GM04503 (cell line): Measurements from ENCODE around the gene TEKT2.
A peak's percentile ranks its signal among the peaks of the same experiment; 100 is the strongest.

Experiments used
- DNase-seq: peaks from one replicate; pipeline ENCODE4 v3.0.0-alpha.2; 2012; ENCODE audit warnings: low read depth

The TEKT2 gene

DNA sequence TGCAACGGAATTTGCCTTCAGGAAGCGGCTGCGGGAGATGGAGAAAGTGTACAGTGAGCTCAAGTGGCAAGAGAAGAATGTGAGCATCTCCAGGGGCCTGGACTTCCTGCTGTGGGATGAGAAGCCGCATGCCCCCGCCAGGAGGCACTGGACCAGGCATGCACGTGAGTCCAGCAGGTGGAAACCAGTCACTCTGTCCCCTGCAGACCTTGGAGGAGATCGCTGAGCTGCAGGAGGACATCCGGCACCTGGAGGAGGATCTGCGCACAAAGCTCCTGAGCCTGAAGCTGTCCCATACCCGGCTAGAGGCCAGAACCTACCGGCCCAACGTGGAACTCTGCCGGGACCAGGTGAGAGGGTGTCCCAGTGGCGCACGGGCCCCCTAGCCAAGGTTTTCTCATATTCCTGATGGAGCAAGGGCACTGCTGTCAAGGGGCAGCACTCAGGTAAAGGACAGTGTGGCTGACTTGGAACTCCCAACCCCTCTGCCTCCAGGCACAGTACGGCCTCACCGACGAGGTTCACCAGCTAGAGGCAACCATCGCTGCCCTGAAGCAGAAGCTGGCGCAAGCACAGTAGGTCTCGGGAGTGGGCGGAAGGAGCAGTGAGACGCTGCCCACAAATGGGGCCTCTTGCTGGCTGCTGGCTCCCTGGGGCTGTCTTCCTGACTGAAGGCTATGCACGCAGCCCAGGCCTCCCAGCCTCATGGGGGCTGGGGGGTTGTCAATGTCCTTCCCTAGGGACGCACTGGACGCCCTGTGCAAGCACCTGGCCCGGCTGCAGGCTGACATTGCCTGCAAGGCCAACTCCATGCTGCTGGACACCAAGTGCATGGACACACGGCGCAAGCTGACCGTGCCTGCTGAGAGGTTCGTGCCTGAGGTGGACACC is 3.6 kb downstream of the TEKT2 start:
- DNase-seq = no peak

DNA sequence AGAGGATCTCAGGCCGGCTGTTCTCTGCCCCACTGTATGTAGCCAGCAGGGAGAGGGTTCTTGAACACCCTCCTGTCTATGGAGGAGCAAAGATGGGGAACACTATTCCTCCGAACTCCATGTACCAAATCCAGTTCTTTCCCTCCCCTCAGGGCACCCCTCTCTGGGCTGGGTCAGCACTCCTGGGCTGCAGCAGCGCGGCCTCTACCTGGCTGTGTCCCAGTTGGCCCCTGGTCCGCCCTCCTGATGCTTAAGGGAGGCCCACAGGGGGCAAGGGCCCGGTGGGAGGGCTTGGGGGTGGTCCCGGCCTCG is 4.3 kb downstream of the TEKT2 start:
- no peak for DNase-seq

DNA sequence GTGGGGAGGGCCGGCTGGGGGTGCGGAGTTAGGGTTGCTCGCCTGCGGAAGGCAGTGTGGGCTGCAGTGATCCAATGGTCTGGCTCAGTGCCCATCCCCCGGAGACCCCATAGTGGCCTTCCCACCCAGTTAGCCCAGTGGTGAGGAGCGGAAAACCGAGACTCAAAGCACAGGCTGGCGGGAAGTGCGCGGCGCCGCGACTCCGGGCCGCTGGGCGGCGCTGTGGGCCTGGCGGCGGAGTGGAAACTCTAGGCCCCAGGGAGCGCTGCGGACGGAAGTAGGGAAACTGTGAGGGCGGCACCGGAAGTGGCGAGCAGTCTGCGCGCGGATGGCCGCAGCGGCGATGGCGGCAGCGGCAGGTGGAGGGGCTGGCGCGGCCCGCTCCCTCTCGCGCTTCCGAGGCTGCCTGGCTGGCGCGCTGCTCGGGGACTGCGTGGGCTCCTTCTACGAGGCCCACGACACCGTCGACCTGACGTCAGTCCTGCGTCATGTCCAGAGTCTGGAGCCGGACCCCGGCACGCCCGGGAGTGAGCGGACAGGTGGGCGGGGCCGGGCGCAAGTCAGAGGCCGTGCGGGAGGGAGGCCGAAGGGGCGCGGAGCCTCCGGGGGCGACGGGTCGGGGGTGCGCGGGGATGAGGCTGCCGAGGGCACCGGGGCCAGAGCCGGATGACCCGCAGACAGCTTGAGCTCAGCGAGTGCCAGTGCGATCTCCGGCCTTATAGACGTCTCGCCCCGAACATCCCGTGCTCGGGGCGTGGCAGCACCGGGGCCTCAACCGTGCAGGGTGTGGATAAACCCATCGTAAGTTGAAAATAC is 4.9 kb downstream of the TEKT2 start, which contains the start of gene ADPRS:
Gene ADPRS, plus strand, starts transcription at position 316 of the 816 bp plus-strand sequence. Its CDS starts 13 bp downstream, at position 329.
- peak; percentile 33 for DNase-seq

DNA sequence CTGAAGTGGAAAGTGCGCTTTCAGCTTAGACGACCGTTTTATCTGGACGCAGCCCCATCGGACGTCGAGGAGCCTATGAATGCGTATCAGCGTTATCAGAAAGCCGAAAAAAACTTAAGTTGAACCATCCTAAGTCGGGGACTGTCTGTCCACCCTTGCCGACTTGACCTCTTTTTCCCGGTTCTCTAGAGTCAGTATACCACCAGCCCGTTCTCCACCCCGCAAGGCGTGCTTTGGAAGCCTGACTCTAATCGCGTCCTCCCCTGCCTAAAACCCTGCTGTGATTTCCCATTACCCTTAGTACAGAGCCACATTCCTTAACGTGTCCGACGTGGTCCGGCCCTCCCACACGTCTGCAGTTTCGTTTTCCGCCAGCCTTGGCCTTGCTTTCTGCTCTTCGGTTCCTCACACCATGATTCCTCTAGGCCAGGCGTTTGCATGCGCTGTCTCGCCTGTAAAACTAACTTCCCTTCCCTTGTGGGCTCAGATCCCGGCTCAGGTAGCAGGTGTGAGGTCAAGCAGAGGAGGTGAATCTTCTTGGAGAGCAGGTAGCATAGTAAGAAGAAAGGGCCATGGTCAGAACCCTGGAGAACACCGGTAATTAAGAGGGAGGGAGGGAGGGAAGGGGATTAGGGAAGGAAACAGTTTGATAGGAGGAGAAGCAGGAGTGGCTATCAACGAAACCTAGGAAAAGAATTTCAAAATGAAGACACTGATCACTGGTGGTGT is 5.7 kb downstream of the TEKT2 start:
- DNase-seq = no peak

DNA sequence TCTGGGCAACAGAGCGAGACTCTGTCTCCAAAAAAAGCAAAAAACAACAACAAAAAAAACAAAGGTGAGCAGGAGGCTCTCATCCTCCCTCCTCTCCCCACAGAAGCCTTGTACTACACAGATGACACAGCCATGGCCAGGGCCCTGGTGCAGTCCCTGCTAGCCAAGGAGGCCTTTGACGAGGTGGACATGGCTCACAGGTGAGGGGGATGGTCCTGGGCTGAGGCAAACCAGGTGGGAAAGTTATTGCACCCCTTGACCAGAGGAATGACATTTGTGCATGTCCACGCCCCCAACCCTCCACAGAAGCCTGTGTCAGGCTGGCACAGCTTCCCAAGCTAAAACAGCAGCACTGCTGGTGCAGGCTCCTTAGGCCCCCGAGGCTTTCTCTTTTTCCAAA is 7.2 kb downstream of the TEKT2 start:
- DNase-seq = no peak

DNA sequence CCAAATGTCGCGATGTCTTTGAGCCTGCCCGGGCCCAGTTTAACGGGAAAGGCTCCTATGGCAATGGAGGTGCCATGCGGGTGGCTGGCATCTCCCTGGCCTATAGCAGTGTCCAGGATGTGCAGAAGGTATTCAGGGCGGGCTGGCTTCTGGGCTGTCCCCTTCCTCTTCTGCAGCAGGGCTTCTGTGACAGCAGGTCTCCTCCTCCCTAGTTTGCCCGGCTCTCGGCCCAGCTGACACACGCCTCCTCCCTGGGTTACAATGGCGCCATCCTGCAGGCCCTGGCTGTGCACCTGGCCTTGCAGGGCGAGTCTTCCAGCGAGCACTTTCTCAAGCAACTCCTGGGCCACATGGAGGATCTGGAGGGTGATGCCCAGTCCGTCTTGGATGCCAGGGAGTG is 7.8 kb downstream of the TEKT2 start:
- DNase-seq = no peak

DNA sequence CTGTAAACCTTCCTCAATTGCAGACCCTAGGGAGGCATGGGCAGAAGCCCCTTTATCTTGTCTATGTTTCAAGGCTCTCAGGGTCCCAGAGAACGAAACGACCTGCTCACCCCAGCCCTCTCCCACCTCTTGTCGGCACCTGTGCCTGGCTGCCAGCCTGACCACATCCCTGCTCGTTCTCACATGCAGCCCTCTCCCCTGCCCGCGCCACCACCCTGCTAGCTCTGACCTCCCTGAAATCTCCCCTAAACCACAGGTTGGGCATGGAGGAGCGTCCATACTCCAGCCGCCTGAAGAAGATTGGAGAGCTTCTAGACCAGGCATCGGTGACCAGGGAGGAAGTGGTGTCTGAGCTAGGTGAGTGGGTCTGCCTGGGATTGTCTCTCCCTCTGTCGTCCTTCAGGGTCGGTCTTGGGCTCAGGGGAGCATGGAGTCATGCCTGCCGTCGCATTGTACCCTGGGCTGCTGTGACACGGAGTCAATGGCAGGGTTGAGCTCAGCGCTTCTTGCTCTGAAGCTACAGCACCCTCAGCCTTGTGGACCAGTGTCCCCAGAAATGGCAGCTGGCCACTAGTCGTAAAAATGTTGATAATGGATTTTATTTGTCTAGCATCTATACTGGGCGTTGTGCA is 8.4 kb downstream of the TEKT2 start:
- no peak for DNase-seq

DNA sequence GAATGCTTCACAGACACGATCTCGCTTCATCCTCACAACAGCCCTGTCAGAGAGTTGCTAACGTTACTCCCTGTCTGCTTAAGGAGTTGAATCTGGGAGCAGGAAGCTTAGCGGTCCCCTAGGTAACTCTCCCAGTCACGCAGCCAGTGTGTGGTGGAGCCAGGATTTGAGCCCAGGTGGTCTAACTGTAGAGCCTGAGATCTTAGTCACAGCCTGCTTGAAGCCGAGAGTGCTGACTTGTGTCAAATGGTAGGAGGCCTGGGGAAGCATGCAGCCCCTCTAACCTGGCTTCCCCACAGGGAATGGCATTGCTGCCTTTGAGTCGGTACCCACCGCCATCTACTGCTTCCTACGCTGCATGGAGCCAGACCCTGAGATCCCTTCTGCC is 8.9 kb downstream of the TEKT2 start:
- no peak for DNase-seq

DNA sequence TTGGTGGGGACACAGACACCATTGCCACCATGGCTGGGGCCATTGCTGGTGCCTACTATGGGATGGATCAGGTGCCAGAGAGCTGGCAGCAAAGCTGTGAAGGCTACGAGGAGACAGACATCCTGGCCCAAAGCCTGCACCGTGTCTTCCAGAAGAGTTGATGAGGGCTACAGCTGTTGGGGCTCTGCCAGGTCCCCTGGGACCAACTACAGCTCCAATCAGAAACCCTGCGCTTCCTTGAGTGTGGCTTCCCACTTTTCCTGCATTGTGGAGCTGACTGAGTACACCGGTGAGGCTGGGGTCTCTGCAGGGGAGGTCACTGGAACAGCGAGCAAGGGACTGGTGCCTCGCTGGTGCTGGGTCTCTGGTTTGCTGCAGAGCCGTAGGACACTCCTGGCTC is 9.3 kb downstream of the TEKT2 start:
- no peak for DNase-seq

DNA sequence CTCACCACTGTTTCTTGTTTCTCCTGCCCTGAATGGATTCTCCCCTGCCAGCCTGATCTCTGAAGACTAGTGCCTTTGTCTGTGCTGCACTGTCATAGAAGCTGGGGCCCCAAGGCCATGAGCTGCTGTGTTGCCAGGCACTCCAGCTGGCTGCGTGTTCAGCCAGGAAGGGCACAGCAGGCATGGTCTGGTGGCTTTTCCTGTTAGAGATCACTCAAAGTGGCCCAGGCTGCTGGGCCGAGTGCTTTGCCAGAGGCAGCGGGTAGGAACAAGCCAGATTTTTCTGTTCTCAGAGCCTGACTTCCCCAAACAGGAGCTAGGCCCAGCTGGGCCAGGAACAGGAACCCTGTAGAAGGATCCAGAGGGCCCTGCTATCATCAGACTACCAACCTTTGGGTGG is 10.0 kb downstream of the TEKT2 start:
- no peak for DNase-seq

DNA sequence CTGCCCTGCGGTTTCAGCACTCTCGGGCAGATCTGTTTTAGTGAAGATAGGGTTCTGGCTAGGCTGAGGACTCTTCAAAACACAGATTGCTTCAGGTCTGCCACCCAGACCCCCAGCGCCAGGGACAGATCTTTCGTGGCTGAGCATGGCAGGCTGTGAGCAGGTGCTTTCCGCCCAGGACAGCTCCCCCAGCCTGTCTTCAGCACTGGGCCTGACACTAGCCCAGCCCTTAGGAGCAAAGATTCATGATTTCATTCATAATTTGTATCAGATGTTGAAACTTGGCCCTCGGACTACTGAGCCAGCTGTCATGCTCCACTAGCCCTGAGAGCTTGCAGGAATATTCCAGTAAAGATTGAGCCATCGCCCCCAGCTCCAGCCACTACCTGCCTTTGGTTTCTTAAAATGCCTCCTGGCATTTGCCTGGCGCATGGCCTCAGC is 10.7 kb downstream of the TEKT2 start:
- DNase-seq = no peak

DNA sequence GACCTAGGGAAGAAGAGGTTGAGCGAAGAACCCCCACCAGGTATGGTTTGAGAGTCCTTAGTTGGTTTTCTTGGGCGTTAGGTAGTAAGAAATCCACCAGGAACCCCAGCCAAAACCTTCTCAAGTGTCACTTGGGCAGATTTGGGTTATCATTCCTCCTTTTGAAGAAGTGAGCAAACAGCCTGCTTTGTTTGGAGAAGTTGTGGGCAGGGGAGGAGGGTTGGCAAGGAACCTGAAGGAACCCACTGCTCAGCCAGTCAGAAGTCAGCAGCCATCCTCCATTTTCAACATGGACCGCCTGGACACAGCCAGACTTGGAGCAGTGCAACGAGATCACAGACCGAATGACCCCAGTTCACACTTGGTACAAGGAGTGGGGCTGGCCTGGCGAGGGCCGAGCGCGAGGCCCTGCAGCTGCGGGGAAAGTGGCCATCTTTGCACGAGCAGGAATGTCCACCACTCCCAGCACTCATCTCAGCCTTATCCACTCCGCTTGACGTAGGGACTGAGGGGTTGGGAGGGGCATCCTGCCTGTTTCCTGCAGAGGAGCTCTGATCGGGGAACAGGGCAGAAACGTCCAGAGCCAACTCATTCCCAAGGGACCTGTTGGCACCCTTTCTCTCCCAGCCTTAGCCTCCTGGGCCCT is 12.0 kb downstream of the TEKT2 start:
- no peak for DNase-seq

DNA sequence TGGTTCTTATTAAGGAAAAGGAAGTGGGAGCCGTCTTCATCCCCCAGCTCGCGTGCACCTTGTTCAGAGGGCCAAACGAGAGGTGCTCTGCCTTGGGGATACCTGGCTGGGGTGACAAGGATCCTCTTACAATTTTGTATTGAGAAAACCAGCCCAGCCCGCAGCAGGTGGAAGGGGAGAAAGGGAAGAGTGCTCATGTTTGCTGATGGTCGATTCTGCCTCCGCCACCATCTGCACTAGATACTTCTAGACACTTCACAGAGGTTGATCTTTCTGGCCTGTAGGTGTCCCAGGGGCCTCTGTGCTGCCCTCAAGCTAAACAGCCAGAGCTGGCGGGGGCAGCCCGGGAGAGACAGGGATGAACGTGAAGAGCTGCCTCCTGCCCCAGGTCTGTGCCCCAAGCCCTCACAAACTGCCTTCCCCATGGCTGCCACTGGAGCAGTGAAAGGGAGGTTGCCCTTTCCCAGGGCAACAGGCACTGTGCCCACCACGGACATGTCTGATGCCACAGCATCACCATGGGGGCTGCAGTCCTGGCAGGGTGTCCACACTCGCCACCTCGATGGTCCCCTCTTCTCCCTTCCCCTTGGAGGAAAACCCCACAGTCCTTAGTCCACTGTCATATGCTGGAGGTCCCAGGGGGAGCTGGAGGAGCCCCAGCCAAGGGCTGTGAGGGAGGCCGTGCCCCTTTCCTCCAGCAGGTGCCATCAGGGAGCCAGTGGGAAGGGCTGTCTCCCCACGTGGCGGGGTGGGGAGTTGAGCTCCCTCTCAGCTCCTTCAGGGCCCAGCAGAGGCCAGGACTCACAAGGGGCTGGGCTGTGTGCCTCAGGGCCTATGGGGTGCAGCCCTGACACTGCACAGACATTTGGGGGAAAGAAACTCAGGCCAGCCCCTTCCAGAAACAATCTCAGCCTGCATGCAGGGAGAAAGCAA is 12.9 kb downstream of the TEKT2 start:
- DNase-seq = no peak

DNA sequence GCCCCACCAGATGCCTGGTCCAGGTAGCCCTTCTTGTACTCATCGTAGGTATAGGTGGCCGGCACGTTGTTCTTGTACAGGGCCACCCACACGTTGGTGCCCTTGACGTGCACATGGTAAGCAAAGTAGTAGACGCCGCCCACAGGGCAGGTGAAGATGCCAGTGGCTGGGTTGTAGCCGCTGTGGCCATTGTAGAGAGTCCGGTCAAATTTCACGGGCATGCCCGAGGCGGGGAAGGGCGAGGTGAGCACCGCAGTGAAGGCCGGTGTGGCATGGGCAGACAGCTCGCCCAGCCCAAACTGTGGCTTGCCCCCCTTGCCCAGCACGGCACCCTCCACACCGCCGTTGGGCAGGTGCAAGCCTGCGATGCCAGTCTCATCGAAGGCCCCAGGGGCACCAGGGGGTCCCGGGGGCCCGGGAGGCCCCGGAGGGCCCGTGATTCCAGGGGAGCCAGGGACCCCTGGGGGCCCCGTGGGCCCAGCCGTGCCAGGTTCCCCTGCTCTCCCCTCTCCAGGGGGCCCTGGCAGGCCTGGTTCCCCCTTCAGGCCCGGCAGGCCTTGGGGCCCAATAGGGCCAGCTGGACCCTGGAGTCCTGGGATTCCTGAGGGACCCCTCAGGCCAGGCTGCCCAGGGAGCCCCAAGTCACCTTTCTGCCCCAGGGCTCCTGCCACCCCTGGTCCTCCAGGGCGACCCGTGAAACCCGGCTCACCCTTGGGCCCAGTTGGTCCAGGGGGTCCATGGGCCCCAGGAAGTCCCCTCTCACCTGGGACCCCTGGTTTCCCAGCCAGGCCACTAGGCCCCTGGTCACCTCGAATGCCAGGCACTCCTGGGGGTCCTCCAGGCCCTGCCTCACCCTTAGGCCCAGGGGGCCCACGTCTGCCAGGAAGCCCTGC is 14.0 kb downstream of the TEKT2 start:
- no peak for DNase-seq

DNA sequence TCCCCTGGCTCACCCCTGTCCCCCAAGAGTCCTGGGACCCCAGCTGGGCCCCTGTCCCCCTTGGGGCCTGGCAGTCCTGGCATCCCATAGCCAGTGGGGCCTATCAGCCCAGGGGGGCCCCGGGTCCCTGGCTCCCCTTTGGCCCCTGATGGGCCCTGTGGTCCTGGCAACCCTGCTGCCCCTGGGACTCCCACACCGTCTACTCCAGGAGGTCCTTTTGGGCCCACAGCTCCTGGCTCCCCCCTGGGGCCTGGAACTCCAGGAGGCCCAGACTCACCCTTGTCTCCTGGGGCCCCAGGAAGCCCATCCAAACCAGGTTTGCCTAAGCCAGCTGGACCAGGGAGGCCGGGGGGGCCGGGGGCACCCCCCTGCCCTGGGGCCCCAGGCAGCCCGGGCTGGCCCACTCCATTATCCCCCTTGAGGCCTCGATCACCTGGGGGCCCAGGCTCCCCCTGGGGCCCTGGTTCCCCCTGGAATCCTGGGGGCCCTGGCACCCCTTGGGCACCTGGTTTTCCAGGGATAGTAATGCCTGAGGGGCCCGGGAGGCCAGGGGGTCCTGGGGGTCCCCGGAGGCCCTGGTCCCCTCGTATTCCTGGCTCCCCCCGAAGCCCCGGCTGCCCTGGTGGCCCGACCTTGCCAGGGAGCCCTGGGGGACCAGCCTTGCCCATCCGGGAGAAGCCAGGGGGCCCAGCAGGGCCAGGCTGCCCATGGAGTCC is 14.9 kb downstream of the TEKT2 start:
- no peak for DNase-seq

DNA sequence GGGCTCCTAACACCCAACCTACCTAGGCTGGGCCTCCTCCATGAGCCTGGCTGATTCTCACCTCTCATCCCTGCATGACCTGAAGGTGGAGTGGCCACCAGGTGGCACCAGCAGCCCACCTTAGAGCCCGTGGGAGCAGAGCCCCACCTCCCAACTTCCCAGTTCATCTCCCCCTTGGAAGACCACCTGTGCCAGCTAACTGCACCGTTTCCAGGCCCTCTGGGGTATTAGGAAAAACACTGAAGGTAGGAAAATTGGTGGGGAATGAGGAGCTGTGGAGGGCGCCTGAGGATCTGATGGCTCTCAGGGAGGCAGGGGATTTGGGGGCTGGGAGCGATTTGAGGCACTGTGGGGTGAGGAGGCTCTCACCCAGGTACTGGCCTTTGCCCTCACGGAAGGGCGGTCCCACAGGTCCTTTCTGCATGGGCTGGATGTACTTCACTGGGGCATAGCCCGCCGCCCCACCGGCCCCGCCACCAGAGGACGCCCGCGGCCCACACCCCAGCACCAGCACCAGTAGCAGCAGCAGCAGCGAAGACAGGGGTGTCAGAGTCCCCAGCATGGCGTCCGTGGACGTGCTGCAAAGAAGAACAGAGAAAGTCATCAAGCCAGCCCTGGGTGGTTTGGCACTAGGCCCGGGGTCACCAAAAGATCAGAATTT is 15.9 kb downstream of the TEKT2 start:
- no peak for DNase-seq

DNA sequence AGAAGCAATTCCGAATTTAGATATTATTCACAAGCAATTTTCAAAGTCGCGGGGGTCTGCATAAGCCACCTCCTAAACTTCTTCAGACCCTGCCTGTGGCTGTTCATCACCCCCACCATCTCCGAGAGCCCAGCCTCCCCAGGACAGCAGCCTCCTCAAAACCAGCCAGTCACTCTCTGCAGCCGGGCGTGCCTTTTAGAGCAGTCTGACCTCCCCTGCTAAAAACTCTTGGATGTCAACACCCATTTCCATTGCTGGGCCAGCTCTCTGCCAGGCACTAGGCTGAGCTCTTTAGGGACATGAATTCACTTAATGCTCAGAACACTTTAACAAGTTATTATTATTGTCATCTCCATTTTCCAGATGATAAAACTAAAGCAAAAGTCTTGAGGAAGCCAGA is 16.5 kb downstream of the TEKT2 start:
- DNase-seq = no peak

DNA sequence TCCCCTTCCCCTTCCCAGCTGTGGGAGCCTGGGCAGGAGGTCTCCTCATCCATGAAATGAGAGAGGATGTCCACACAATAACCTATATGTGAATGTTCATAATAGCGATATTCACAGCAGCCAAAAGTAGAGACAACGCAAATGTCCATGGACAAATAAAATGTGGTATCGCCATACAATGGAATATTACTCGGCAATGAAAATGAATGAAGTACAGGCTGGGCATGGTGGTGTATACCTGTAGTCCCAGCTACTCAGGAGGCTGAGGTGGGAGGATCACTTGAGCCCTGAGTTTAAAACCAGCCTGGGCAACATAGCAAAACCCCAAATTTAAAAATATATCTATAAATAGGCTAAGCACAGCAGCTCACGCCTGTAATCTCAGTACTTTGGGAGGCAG is 17.7 kb downstream of the TEKT2 start:
- no peak for DNase-seq
